Measurements from ENCODE around the gene GNB5.

GRCh38 chr15:52097180-52097579, 94.0 kb downstream of the GNB5 start:
- TF ChIP-seq CTCF (CRISPR knock-in tag; IDR thresholded peaks at IDR 0.05) (no peak), MLX (CRISPR knock-in tag; IDR thresholded peaks at IDR 0.05) (no peak), NCOA1 (CRISPR knock-in tag; IDR thresholded peaks at IDR 0.05) (no peak), ZBTB2 (CRISPR knock-in tag; IDR thresholded peaks at IDR 0.05; ENCODE audit: low read depth) (no peak), ZSCAN31 (CRISPR knock-in tag; IDR thresholded peaks at IDR 0.05; ENCODE audit: low read depth) (no peak), EP300 (IDR thresholded peaks at IDR 0.05; ENCODE audit: low read depth in 2 of 2, low read length in 2 of 2) (no peak), EP300 (CRISPR knock-in tag; IDR thresholded peaks at IDR 0.05; ENCODE audit: borderline replicate concordance) (no peak)

All from HepG2 (cell line).